ENCODE measurements around the gene GCGR. TPM values are rescaled to one million over a fixed set of nuclear protein-coding genes. Genes with fewer than 3 reads are reported as not detected.

GCGR gene
- total RNA-seq, 4 donors from 2014 or later = not detected

GRCh38 chr17:81805707-81806460, 1.9 kb downstream of the GCGR start:
- intact Hi-C loops (cut with DNase I) = no loop called here
- no peak for TF ChIP-seq CTCF (IDR thresholded peaks at IDR 0.05)
- TF ChIP-seq POLR2A (IDR thresholded peaks at IDR 0.05) = no peak
- H3K27me3 ChIP-seq = peaks cover 24 to 100% (median 33%) of the 10 kb centered on the region in 4 donors
- DNase-seq = no peak
- H3K36me3 ChIP-seq = no peaks in the 10 kb centered on the region
- peaks cover 6 to 22% (median 19%) of the 10 kb centered on the region in 3 donors for H3K4me1 ChIP-seq
- H3K9me3 ChIP-seq = no peaks in the 10 kb centered on the region
- 20% methylated on average over 2 of the region's 18 CpGs; no CpG with 5 or more reads in 1 of the 2 donors for WGBS, 2 donors
- no peak overlapping the region for H3K27ac ChIP-seq
- no peak overlapping the region for H3K4me3 ChIP-seq

- no peak overlapping the region for H3K4me3 ChIP-seq
- no peak for TF ChIP-seq CTCF (IDR thresholded peaks at IDR 0.05)
- no peak for TF ChIP-seq POLR2A (IDR thresholded peaks at IDR 0.05)
- peaks cover 6 to 22% (median 19%) of the 10 kb centered on the region in 3 donors for H3K4me1 ChIP-seq
- no peaks in the 10 kb centered on the region for H3K36me3 ChIP-seq
- DNase-seq = no peak
- no peaks in the 10 kb centered on the region for H3K9me3 ChIP-seq
- no peak overlapping the region for H3K27ac ChIP-seq
- peaks cover 24 to 100% (median 30%) of the 10 kb centered on the region in 4 donors for H3K27me3 ChIP-seq
- intact Hi-C loops (cut with DNase I) = no loop called here
- WGBS, 2 donors = 42% methylated on average over 3 of the region's 23 CpGs; no CpG with 5 or more reads in 1 of the 2 donors
Measured at GRCh38 chr17:81806461-81807209, 2.7 kb downstream of the GCGR start.

- WGBS, 2 donors = 33 to 34% methylated on average over 4 to 6 of the region's 18 CpGs
- no peak for DNase-seq
- H3K9me3 ChIP-seq = no peaks in the 10 kb centered on the region
- H3K4me1 ChIP-seq = peaks cover 6 to 22% (median 19%) of the 10 kb centered on the region in 3 donors
- no peak for TF ChIP-seq CTCF (IDR thresholded peaks at IDR 0.05)
- no peak for TF ChIP-seq POLR2A (IDR thresholded peaks at IDR 0.05)
- no peak overlapping the region for H3K27ac ChIP-seq
- no peak overlapping the region for H3K4me3 ChIP-seq
- intact Hi-C loops (cut with DNase I) = no loop called here
- H3K27me3 ChIP-seq = peaks cover 19 to 100% (median 30%) of the 10 kb centered on the region in 4 donors
- no peaks in the 10 kb centered on the region for H3K36me3 ChIP-seq
Measured at GRCh38 chr17:81807210-81807719, 3.3 kb downstream of the GCGR start.

- H3K4me3 ChIP-seq = no peak overlapping the region
- WGBS, 2 donors = no CpG with 5 or more reads among the region's 13 CpGs
- H3K36me3 ChIP-seq = no peaks in the 10 kb centered on the region
- TF ChIP-seq CTCF (IDR thresholded peaks at IDR 0.05) = no peak
- TF ChIP-seq POLR2A (IDR thresholded peaks at IDR 0.05) = no peak
- DNase-seq = no peak
- peaks cover 6 to 22% (median 19%) of the 10 kb centered on the region in 3 donors for H3K4me1 ChIP-seq
- no peaks in the 10 kb centered on the region for H3K9me3 ChIP-seq
- intact Hi-C loops (cut with DNase I) = no loop called here
- H3K27ac ChIP-seq = no peak overlapping the region
- H3K27me3 ChIP-seq = peaks cover 14 to 100% (median 24%) of the 10 kb centered on the region in 4 donors
Measured at GRCh38 chr17:81807839-81808238, 3.9 kb downstream of the GCGR start.

Measured in esophagus squamous epithelium (tissue), 5 donors.